ENCODE data around the gene GPR32. TPM values are rescaled to one million over a fixed set of nuclear protein-coding genes. Genes with fewer than 3 reads are reported as not detected.
"Not testable (repeated sequence)": the region's sequence is repeated elsewhere in the genome, so short reads cannot be mapped to it uniquely, and the experiment has no call there.

GPR32 gene
- total RNA-seq, 1 experiment from 2014 or later: not detected

GRCh38 chr19:50764409-50764808, 5.9 kb upstream of the GPR32 start:
- peaks cover 8% of the 10 kb centered on the region for H3K4me1 Mint-ChIP-seq
- H3K9me3 Mint-ChIP-seq: peaks cover 10% of the 10 kb centered on the region
- DNase-seq (ENCODE audit: low spot score): no peak
- ChIA-PET CTCF (interaction anchor here (0.6 to 1.5 kb wide), 4 partner anchors 40 to 208 kb away, joined by 3 to 6 read pairs (median 4); no protein-coding TSS in a partner anchor), POLR2A (interaction anchor here (0.5 kb wide), 1 partner anchor 21 kb away, joined by 3 read pairs; no protein-coding TSS in a partner anchor)
- H3K4me3 Mint-ChIP-seq: no peak overlapping the region
- TF ChIP-seq, protein P1, sequence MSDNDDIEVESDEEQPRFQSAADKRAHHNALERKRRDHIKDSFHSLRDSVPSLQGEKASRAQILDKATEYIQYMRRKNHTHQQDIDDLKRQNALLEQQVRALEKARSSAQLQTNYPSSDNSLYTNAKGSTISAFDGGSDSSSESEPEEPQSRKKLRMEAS (CRISPR knock-in tag; IDR thresholded peaks at IDR 0.05): no peak
- no peak for TF ChIP-seq CREB1 (CRISPR knock-in tag; IDR thresholded peaks at IDR 0.05)
- no peak for TF ChIP-seq SMAD4 (CRISPR knock-in tag; IDR thresholded peaks at IDR 0.05)
- no peak for TF ChIP-seq NFYB (CRISPR knock-in tag; conservative IDR thresholded peaks at IDR 0.05; ENCODE audit: low read depth)
- peaks cover 38% of the 10 kb centered on the region for H3K27me3 Mint-ChIP-seq (ENCODE audit: low read depth)
- no peak for ATAC-seq
- H3K27ac Mint-ChIP-seq: no peak overlapping the region
- H3K36me3 Mint-ChIP-seq: peaks cover 6% of the 10 kb centered on the region

GRCh38 chr19:50766746-50767145, 3.5 kb upstream of the GPR32 start:
- CTCF ChIA-PET: interaction anchor here (0.5 to 1.7 kb wide), 5 partner anchors 42 to 328 kb away, joined by 4 to 7 read pairs (median 5); partner anchors contain the start of gene CLEC11A

GRCh38 chr19:50767263-50767662, 3.0 kb upstream of the GPR32 start:
- CTCF ChIA-PET: interaction anchor here (0.7 to 1.7 kb wide), 4 partner anchors 44 to 212 kb away, joined by 3 to 7 read pairs (median 4); partner anchors contain the start of gene CLEC11A
- H3K9me3 Mint-ChIP-seq; H3K4me3 Mint-ChIP-seq; H3K36me3 Mint-ChIP-seq; DNase-seq (ENCODE audit: low spot score); H3K4me1 Mint-ChIP-seq; H3K27ac Mint-ChIP-seq; POLR2A ChIA-PET: not testable (repeated sequence)
- H3K27me3 Mint-ChIP-seq (ENCODE audit: low read depth): peaks cover 33% of the 10 kb centered on the region
- peak; percentile 60 for ATAC-seq
- TF ChIP-seq USF2 (CRISPR knock-in tag; IDR thresholded peaks at IDR 0.05): 0 out of 2 replicates have a peak, but pooled peaks have one; percentile 19

More at GRCh38 chr19:50766746-50767145, 3.5 kb upstream of the GPR32 start:
- H3K36me3 Mint-ChIP-seq; H3K4me3 Mint-ChIP-seq; H3K9me3 Mint-ChIP-seq; POLR2A ChIA-PET; H3K27ac Mint-ChIP-seq; DNase-seq (ENCODE audit: low spot score); ATAC-seq; H3K4me1 Mint-ChIP-seq: not testable (repeated sequence)
- H3K27me3 Mint-ChIP-seq (ENCODE audit: low read depth): peaks cover 32% of the 10 kb centered on the region

GRCh38 chr19:50768277-50768676, 2.0 kb upstream of the GPR32 start:
- CTCF ChIA-PET: no interaction called here
- no peaks in the 10 kb centered on the region for H3K9me3 Mint-ChIP-seq
- peaks cover 43% of the 10 kb centered on the region for H3K27me3 Mint-ChIP-seq (ENCODE audit: low read depth)
- H3K27ac Mint-ChIP-seq: no peak overlapping the region
- no peak overlapping the region for H3K4me3 Mint-ChIP-seq
- H3K4me1 Mint-ChIP-seq: peaks cover 8% of the 10 kb centered on the region
- no peaks in the 10 kb centered on the region for H3K36me3 Mint-ChIP-seq
- DNase-seq (ENCODE audit: low spot score) (no peak), ATAC-seq (no peak)
- POLR2A ChIA-PET: interaction anchor here (0.6 kb wide), 1 partner anchor 210 kb away, joined by 3 read pairs; no protein-coding TSS in a partner anchor
- TF ChIP-seq GABPB1 (CRISPR knock-in tag; IDR thresholded peaks at IDR 0.05) (no peak), SOX15 (CRISPR knock-in tag; IDR thresholded peaks at IDR 0.05) (no peak), TCF7 (CRISPR knock-in tag; IDR thresholded peaks at IDR 0.05; ENCODE audit: low read depth) (no peak), ZNF423 (CRISPR knock-in tag; IDR thresholded peaks at IDR 0.05) (no peak), NR2C2 (CRISPR knock-in tag; IDR thresholded peaks at IDR 0.05) (no peak), ZNF232 (CRISPR knock-in tag; IDR thresholded peaks at IDR 0.05) (no peak), HMGA2 (CRISPR knock-in tag; IDR thresholded peaks at IDR 0.05) (no peak), RORB (CRISPR knock-in tag; IDR thresholded peaks at IDR 0.05) (no peak), AR (CRISPR knock-in tag; IDR thresholded peaks at IDR 0.05) (no peak), OVOL2 (CRISPR knock-in tag; IDR thresholded peaks at IDR 0.05; ENCODE audit: borderline replicate concordance) (no peak), ZSCAN18 (CRISPR knock-in tag; IDR thresholded peaks at IDR 0.05) (no peak), CBFB (CRISPR knock-in tag; IDR thresholded peaks at IDR 0.05; ENCODE audit: low read depth) (no peak), ZNF317 (CRISPR knock-in tag; IDR thresholded peaks at IDR 0.05; ENCODE audit: borderline replicate concordance, low read depth) (no peak)
- TF ChIP-seq, protein P2, sequence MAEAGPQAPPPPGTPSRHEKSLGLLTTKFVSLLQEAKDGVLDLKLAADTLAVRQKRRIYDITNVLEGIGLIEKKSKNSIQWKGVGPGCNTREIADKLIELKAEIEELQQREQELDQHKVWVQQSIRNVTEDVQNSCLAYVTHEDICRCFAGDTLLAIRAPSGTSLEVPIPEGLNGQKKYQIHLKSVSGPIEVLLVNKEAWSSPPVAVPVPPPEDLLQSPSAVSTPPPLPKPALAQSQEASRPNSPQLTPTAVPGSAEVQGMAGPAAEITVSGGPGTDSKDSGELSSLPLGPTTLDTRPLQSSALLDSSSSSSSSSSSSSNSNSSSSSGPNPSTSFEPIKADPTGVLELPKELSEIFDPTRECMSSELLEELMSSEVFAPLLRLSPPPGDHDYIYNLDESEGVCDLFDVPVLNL (CRISPR knock-in tag; IDR thresholded peaks at IDR 0.05; ENCODE audit: borderline replicate concordance, low read depth): no peak
- TF ChIP-seq, protein P3, sequence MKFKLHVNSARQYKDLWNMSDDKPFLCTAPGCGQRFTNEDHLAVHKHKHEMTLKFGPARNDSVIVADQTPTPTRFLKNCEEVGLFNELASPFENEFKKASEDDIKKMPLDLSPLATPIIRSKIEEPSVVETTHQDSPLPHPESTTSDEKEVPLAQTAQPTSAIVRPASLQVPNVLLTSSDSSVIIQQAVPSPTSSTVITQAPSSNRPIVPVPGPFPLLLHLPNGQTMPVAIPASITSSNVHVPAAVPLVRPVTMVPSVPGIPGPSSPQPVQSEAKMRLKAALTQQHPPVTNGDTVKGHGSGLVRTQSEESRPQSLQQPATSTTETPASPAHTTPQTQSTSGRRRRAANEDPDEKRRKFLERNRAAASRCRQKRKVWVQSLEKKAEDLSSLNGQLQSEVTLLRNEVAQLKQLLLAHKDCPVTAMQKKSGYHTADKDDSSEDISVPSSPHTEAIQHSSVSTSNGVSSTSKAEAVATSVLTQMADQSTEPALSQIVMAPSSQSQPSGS (CRISPR knock-in tag; IDR thresholded peaks at IDR 0.05; ENCODE audit: borderline replicate concordance, low read depth): no peak
